ENCODE results near the gene MBD5. TPM values are rescaled to one million over a fixed set of nuclear protein-coding genes. Genes with fewer than 3 reads are reported as not detected.
A peak's percentile ranks its signal among the peaks of the same experiment; 100 is the strongest.

MBD5 gene
- total RNA-seq, 4 donors from 2014 or later: 51.2 to 85.9 (median 72.6) TPM

DNA sequence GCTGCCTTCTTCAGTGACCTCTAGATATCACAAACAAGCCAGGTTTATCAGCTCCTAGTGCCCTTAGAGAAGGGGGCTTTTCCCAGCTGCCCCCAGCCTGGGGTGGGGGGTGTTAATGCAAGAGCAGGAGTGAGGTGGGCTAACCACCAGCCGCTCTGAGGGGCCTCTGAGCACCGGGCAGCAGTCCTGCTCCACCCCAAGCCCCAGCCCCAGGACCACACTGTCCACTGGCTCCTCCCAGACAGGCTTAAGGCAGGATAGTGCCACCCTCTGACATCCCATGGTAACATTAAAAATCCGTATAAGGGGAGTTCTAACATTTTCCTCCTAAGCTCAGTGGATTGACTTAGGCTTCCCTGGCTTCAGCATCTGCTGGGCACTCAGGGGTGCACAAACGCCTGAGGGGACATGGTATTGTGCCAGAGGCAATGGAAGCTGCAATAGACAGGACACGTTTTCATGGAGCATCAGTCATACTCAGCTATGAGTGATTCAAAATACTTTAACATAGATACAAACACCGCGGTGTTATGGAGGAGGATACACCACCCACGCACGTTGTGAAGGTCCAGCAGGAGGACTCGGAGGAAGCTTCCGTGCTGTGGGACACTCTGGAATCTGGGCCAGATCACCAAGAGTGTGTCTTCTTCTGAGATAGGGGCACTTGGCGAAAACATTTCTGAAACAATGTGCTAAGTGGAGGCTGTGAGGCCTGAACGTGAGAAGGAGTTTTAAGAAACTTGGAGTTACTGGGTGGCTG is 511.0 kb downstream of the MBD5 start:
- no peak for DNase-seq
- no peaks in the 10 kb centered on the region for H3K36me3 ChIP-seq
- H3K4me3 ChIP-seq (replicated peaks in 1 of 3): no peak overlapping the region
- WGBS, 2 donors: 79 to 81% methylated on average over 13 of the region's 13 CpGs
- no peaks in the 10 kb centered on the region for H3K27me3 ChIP-seq
- H3K27ac ChIP-seq: no peak overlapping the region
- H3K4me1 ChIP-seq: no peaks in the 10 kb centered on the region
- intact Hi-C loops (cut with DNase I): no loop called here
- TF ChIP-seq POLR2A (IDR thresholded peaks at IDR 0.05): no peak
- TF ChIP-seq, protein P1, sequence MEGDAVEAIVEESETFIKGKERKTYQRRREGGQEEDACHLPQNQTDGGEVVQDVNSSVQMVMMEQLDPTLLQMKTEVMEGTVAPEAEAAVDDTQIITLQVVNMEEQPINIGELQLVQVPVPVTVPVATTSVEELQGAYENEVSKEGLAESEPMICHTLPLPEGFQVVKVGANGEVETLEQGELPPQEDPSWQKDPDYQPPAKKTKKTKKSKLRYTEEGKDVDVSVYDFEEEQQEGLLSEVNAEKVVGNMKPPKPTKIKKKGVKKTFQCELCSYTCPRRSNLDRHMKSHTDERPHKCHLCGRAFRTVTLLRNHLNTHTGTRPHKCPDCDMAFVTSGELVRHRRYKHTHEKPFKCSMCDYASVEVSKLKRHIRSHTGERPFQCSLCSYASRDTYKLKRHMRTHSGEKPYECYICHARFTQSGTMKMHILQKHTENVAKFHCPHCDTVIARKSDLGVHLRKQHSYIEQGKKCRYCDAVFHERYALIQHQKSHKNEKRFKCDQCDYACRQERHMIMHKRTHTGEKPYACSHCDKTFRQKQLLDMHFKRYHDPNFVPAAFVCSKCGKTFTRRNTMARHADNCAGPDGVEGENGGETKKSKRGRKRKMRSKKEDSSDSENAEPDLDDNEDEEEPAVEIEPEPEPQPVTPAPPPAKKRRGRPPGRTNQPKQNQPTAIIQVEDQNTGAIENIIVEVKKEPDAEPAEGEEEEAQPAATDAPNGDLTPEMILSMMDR (IDR thresholded peaks at IDR 0.05): no peak
- no peaks in the 10 kb centered on the region for H3K9me3 ChIP-seq

- no peak for DNase-seq
- H3K27me3 ChIP-seq: no peaks in the 10 kb centered on the region
- H3K4me1 ChIP-seq: no peaks in the 10 kb centered on the region
- TF ChIP-seq, protein P1 (IDR thresholded peaks at IDR 0.05): no peak
- no peak for TF ChIP-seq POLR2A (IDR thresholded peaks at IDR 0.05)
- no peaks in the 10 kb centered on the region for H3K36me3 ChIP-seq
- WGBS, 2 donors: 91 to 96% methylated on average over 8 of the region's 8 CpGs
- no peaks in the 10 kb centered on the region for H3K9me3 ChIP-seq
- no peak overlapping the region for H3K27ac ChIP-seq
- H3K4me3 ChIP-seq (replicated peaks in 1 of 3): no peak overlapping the region
- intact Hi-C loops (cut with DNase I): no loop called here
Measured at GRCh38 chr2:148533004-148533403, 512.1 kb downstream of the MBD5 start.

GRCh38 chr2:148533685-148534084 is 512.8 kb downstream of the MBD5 start:
- no peaks in the 10 kb centered on the region for H3K9me3 ChIP-seq
- no peak overlapping the region for H3K4me3 ChIP-seq (replicated peaks in 1 of 3)
- no peak for DNase-seq
- TF ChIP-seq POLR2A (IDR thresholded peaks at IDR 0.05): no peak
- TF ChIP-seq, protein P1 (IDR thresholded peaks at IDR 0.05): no peak
- H3K36me3 ChIP-seq: no peaks in the 10 kb centered on the region
- no peaks in the 10 kb centered on the region for H3K4me1 ChIP-seq
- intact Hi-C loops (cut with DNase I): no loop called here
- no peaks in the 10 kb centered on the region for H3K27me3 ChIP-seq
- H3K27ac ChIP-seq: no peak overlapping the region
- WGBS, 2 donors: 90 to 93% methylated on average over 3 of the region's 3 CpGs

- DNase-seq: peak; percentile 13 to 14
- no peaks in the 10 kb centered on the region for H3K27me3 ChIP-seq
- H3K4me3 ChIP-seq (replicated peaks in 1 of 3): no peak overlapping the region
- TF ChIP-seq, protein P1 (IDR thresholded peaks at IDR 0.05): no peak
- no peak for TF ChIP-seq POLR2A (IDR thresholded peaks at IDR 0.05)
- no peak overlapping the region for H3K27ac ChIP-seq
- no peaks in the 10 kb centered on the region for H3K4me1 ChIP-seq
- 70 to 71% methylated on average over 12 of the region's 12 CpGs for WGBS, 2 donors
- intact Hi-C loops (cut with DNase I): no loop called here
- no peaks in the 10 kb centered on the region for H3K9me3 ChIP-seq
- no peaks in the 10 kb centered on the region for H3K36me3 ChIP-seq
Measured at GRCh38 chr2:148534416-148535204, 513.7 kb downstream of the MBD5 start.

DNA sequence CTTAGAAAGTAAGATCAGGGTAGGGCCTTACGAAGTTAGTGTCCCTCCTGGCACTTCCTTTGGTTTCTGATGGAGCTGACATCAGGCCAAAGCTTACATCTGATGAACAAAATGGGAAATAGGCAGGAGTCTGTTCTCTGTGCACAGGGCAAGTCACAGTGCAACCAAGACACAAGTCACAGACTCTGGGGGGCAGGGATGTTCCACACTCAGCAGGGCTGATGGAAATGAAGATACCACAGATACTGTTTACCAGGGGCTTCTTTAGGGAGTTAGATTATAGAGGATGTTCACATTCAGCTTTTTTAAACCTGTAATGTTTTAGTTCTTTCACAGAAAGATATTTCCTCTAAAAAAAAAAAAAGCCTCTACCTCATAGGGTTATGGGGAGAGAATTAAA is 517.5 kb downstream of the MBD5 start:
- 67 to 81% methylated on average over 1 of the region's 1 CpG for WGBS, 2 donors
- TF ChIP-seq, protein P1 (IDR thresholded peaks at IDR 0.05): no peak
- TF ChIP-seq POLR2A (IDR thresholded peaks at IDR 0.05): no peak
- intact Hi-C loops (cut with DNase I): no loop called here

More for the DNA sequence above, 517.5 kb downstream of the MBD5 start:
- Histone ChIP-seq H3K27ac (no peak overlapping the region), H3K36me3 (no peaks in the 10 kb centered on the region), H3K4me1 (no peaks in the 10 kb centered on the region), H3K9me3 (no peaks in the 10 kb centered on the region), H3K27me3 (no peaks in the 10 kb centered on the region), H3K4me3 (replicated peaks in 1 of 3) (no peak overlapping the region)
- DNase-seq: no peak

Data from thyroid gland (tissue), 4 donors.